ENCODE measurements around the gene ROBO1.

ROBO1 gene

DNA sequence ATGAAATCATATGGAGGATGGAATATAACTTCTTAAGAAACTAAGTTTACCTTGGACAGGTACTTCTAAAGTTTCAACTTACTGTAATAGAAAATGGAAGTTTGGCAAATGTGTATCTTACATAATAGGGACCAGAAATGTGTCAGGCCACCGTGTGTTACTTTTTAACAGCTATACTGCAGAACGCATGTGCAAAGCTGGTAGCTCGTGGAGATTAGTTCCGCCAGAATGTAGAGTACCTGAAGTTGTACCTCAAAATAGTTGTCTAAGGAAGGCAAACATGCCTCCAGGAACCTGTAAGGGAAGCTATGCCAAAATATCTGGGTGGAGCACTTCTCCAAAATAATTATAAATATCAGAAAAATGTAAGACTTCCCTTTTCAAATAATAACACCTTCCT, 920.6 kb downstream of the ROBO1 start:
- TF ChIP-seq, protein P1, sequence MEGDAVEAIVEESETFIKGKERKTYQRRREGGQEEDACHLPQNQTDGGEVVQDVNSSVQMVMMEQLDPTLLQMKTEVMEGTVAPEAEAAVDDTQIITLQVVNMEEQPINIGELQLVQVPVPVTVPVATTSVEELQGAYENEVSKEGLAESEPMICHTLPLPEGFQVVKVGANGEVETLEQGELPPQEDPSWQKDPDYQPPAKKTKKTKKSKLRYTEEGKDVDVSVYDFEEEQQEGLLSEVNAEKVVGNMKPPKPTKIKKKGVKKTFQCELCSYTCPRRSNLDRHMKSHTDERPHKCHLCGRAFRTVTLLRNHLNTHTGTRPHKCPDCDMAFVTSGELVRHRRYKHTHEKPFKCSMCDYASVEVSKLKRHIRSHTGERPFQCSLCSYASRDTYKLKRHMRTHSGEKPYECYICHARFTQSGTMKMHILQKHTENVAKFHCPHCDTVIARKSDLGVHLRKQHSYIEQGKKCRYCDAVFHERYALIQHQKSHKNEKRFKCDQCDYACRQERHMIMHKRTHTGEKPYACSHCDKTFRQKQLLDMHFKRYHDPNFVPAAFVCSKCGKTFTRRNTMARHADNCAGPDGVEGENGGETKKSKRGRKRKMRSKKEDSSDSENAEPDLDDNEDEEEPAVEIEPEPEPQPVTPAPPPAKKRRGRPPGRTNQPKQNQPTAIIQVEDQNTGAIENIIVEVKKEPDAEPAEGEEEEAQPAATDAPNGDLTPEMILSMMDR (IDR thresholded peaks at IDR 0.05; ENCODE audit: low read depth, low read length, missing control alignments) = no peak
- no peak overlapping the region for H3K4me3 ChIP-seq (ENCODE audit: low read depth, low read length)
- no peak for DNase-seq (ENCODE audit: low read depth)

DNA sequence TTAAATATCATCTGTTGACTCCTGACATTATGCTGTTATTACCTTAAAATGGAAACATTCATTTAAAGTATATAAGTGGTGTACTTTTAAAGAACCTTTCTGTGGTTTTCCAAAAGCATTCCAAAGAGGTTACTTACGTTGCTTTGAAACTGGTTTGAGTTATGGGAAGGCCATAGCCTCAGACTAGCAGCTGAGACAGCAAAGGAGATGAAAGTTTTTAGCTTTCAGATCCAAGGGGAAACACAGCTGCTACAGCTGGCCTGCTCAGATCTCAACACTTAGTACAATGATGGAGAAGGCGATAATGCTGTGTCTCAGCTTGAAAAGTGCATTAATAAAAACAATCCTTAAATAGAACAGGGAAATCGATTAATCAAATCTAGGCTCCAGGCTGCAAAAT, 921.1 kb downstream of the ROBO1 start:
- no peak overlapping the region for H3K4me3 ChIP-seq (ENCODE audit: low read depth, low read length)
- TF ChIP-seq, protein P1 (IDR thresholded peaks at IDR 0.05; ENCODE audit: low read depth, low read length, missing control alignments) = no peak
- no peak for DNase-seq (ENCODE audit: low read depth)

DNA sequence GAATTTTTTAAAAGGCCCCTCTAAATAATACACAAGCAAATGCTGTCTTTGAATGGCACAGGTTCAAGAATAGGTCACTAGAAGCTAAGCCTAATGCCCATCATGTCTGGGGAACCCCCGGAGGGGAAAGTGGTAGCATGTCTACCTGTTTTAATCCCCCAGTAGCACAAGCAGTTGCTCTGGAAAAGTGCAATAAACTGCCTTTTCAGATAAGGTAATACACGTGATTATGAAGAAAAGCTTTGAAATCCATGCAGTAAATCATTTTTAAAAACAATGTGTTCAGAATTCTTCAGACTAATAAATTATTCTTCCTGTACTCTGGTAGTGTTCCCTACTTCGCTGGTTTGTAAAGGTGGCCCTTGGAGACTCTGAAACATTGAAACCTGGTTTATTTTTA, 922.2 kb downstream of the ROBO1 start:
- TF ChIP-seq, protein P1 (IDR thresholded peaks at IDR 0.05; ENCODE audit: low read depth, low read length, missing control alignments) = no peak
- H3K4me3 ChIP-seq (ENCODE audit: low read depth, low read length) = no peak overlapping the region
- DNase-seq (ENCODE audit: low read depth) = no peak

DNA sequence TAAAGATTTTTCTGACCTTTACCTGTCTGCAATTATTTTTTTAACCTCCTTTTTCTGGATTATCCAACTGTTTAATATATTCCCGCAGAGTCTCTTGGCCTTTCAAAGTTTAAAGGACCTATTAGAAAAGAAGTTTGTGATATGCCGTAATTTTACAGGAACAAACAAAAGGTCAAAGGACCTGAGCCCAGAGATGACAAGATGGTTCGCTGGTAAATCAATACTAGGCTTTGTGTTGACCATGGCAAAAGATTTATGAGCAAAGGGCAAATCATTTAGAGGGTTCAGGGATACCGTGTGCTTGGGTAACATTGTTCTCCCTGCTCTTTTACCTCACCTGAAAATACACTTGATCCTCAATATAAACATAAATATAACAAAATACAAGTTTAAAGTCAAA, 923.5 kb downstream of the ROBO1 start:
- no peak overlapping the region for H3K4me3 ChIP-seq (ENCODE audit: low read depth, low read length)
- no peak for DNase-seq (ENCODE audit: low read depth)
- TF ChIP-seq, protein P1 (IDR thresholded peaks at IDR 0.05; ENCODE audit: low read depth, low read length, missing control alignments) = no peak

DNA sequence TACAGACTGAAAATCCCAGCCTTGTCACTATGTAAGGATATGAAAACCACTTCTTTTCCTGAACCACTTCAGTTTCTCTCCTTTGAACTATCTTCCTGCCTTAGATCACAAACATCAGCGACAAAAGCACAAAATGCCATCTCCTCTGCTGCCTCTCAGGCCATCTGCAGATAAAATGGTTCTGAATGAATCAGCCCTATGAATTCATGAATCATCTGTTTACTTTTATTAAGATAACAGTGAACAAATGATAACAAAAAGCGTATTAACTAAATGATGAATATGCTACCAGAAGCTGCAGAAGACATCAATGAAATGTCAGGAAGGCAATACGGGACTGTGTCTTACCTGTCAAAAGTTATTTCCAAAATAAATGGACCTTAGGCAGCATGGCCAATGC, 928.1 kb downstream of the ROBO1 start:
- DNase-seq (ENCODE audit: low read depth) = no peak
- TF ChIP-seq, protein P1 (IDR thresholded peaks at IDR 0.05; ENCODE audit: low read depth, low read length, missing control alignments) = no peak
- no peak overlapping the region for H3K4me3 ChIP-seq (ENCODE audit: low read depth, low read length)

DNA sequence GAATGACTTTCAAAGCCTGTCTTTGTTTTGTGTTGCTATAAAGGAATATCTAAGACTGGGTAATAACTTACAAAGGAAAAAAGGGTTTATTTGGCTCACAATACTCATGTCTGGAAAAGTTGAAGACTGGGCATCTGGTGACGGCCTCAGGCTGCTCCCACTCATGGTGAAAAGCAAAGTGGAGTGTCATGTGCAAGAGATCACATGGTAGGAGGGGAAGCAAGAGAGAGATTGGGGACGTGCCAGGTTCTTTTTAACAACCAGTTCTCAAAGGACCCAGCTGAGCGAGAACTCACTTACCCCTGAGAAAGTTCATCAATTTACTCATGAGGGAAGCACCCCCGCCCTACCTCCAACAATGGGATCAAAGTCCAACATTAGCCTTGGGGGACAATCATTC, 929.4 kb downstream of the ROBO1 start:
- TF ChIP-seq, protein P1 (IDR thresholded peaks at IDR 0.05; ENCODE audit: low read depth, low read length, missing control alignments) = no peak
- no peak for DNase-seq (ENCODE audit: low read depth)
- H3K4me3 ChIP-seq (ENCODE audit: low read depth, low read length) = no peak overlapping the region

DNA sequence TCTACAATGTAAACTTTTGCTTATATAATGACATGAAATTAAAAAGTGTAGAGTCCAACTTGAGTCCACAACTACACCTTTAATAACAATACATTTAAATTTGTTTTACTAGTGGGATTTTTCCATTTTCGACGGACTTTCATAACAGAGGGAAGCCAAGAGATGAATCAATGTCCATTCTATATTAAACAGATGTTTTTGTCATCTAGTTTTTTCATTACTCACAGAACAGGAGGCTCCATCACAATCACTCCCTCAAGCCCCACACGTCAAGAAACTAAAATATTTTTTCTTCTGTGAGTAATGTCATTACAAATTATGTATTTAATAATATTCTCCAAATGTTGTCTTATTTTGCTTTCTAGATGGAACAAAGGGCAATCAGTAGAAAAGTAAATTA, 932.9 kb downstream of the ROBO1 start:
- H3K4me3 ChIP-seq (ENCODE audit: low read depth, low read length) = no peak overlapping the region
- DNase-seq (ENCODE audit: low read depth) = no peak
- TF ChIP-seq, protein P1 (IDR thresholded peaks at IDR 0.05; ENCODE audit: low read depth, low read length, missing control alignments) = no peak
